Posterior vena cava (tissue), 2 donors: ENCODE data around the gene SPATA6L. TPM values are rescaled to one million over a fixed set of nuclear protein-coding genes. Genes with fewer than 3 reads are reported as not detected.
A peak's percentile ranks its signal among the peaks of the same experiment; 100 is the strongest.
"Not testable (repeated sequence)": the region's sequence is repeated elsewhere in the genome, so short reads cannot be mapped to it uniquely, and the experiment has no call there.

Experiments
- DNase-seq: peaks from one replicate; pipeline ENCODE4 v3.0.0-alpha.2; 2020; ENCODE audit warnings: low spot score
- intact Hi-C, 2 donors: fragments of 100-400 bp; cut with DNase I; formaldehyde crosslinking; loops; one replicate each; pipeline versions ENCODE4 v1.14.1 to v1.14.2; 2022 to 2023
- total RNA-seq, 2 donors: library from RNA; stranded (reverse); fragmentation: NEBNext Ultra II Directional; extraction: Animal tissue kit (Norgen Biotek cat#: 25700); gene quantifications; one replicate each; pipeline ENCODE4 v1.2.1, GENCODE V29; 2021
- donor health status: DM: yes; HTN: yes; CAD: no.
- donor health status: DM: yes; HTN: yes; CAD: no.

The SPATA6L gene
- total RNA-seq, 2 donors from 2014 or later, result 3.0 to 3.7 TPM

GRCh38 chr9:4679268-4680172 is 13.2 kb upstream of the SPATA6L start, which contains the start of gene CDC37L1:
Gene CDC37L1 (plus strand): TSS chr9:4679569. CDS start chr9:4679768, 199 bp downstream.
- peak; percentile 100 for DNase-seq
- intact Hi-C loops, result no loop called here

GRCh38 chr9:4678679-4679267 is 12.5 kb upstream of the SPATA6L start:
- DNase-seq, result no peak
- intact Hi-C loops, result no loop called here

- no peak for DNase-seq
- intact Hi-C loops, result no loop called here
Observed at GRCh38 chr9:4677392-4677791, 11.1 kb upstream of the SPATA6L start.

- no peak for DNase-seq
- intact Hi-C loops, result no loop called here
Observed at GRCh38 chr9:4674783-4675182, 8.5 kb upstream of the SPATA6L start.

GRCh38 chr9:4671737-4672136 is 5.5 kb upstream of the SPATA6L start:
- intact Hi-C loops, result no loop called here
- DNase-seq, result no peak

GRCh38 chr9:4670591-4670990 is 4.3 kb upstream of the SPATA6L start:
- no peak for DNase-seq
- intact Hi-C loops, result no loop called here

- DNase-seq, result no peak
- intact Hi-C loops, result no loop called here
Observed at GRCh38 chr9:4669890-4670289, 3.6 kb upstream of the SPATA6L start.

GRCh38 chr9:4668604-4669003 is 2.3 kb upstream of the SPATA6L start:
- no peak for DNase-seq
- intact Hi-C loops, result no loop called here

GRCh38 chr9:4667681-4668080 is 1.4 kb upstream of the SPATA6L start:
- DNase-seq, result no peak
- intact Hi-C loops, result no loop called here

GRCh38 chr9:4665357-4665756 is 923 bp downstream of the SPATA6L start:
- intact Hi-C loops, result no loop called here
- DNase-seq, result no peak

GRCh38 chr9:4663956-4664355 is 2.3 kb downstream of the SPATA6L start:
- intact Hi-C loops, result no loop called here
- no peak for DNase-seq

GRCh38 chr9:4662989-4663792 is 3.1 kb downstream of the SPATA6L start:
- DNase-seq, result no peak
- intact Hi-C loops, result no loop called here

GRCh38 chr9:4662108-4662988 is 3.9 kb downstream of the SPATA6L start, which contains the start of gene PLPP6:
Gene PLPP6 (plus strand): TSS chr9:4662294. CDS start chr9:4662376, 82 bp downstream.
- DNase-seq, result peak; percentile 95
- intact Hi-C loops, result no loop called here

- no peak for DNase-seq
- intact Hi-C loops, result no loop called here
Observed at GRCh38 chr9:4661611-4662010, 4.7 kb downstream of the SPATA6L start.

- intact Hi-C loops, result no loop called here
- DNase-seq, result no peak
Observed at GRCh38 chr9:4661165-4661564, 5.1 kb downstream of the SPATA6L start.

GRCh38 chr9:4660665-4661064 is 5.6 kb downstream of the SPATA6L start:
- intact Hi-C loops, DNase-seq: not testable (repeated sequence)

GRCh38 chr9:4657426-4658159 is 8.7 kb downstream of the SPATA6L start:
- intact Hi-C loops, result no loop called here
- no peak for DNase-seq

GRCh38 chr9:4656621-4657020 is 9.7 kb downstream of the SPATA6L start:
- intact Hi-C loops, result no loop called here
- DNase-seq, result no peak
